HepG2 (cell line): Measurements from ENCODE around the gene RFFL. TPM values are rescaled to one million over a fixed set of nuclear protein-coding genes. Genes with fewer than 3 reads are reported as not detected.

Source experiments
- ATAD3A ChIP-seq: sonication (generic); formaldehyde crosslinking; IDR thresholded peaks from 2 replicates; pipeline ENCODE4 v1.4.0; 2020; ENCODE audit warnings: missing genetic modification reagents
- FOXK2 ChIP-seq: fragments of 450-650 bp; IDR thresholded peaks from 2 replicates; pipeline ENCODE4 v1.6.1; 2016
- IKZF4 ChIP-seq: sonication (generic); formaldehyde crosslinking; IDR thresholded peaks from 2 replicates; pipeline ENCODE4 v1.5.1; 2020; ENCODE audit warnings: borderline replicate concordance, mild to moderate bottlenecking, low read depth, missing genetic modification reagents; ENCODE audit errors: not compliant biosample characterization
- JUN ChIP-seq: sonication (generic); formaldehyde crosslinking; IDR thresholded peaks from 2 replicates; pipeline ENCODE4 v1.4.0; 2020; ENCODE audit warnings: mild to moderate bottlenecking, missing genetic modification reagents
- NFIC ChIP-seq: IDR thresholded peaks from 2 replicates; pipeline ENCODE4 v1.6.1; 2012; ENCODE audit warnings: mild to moderate bottlenecking, low read length, inconsistent platforms
- NR2F1 ChIP-seq, 2 experiments: fragments of 450-650 bp in 1 of 2; formaldehyde crosslinking in 1 of 2; IDR thresholded peaks; 2 replicates each; pipeline versions ENCODE4 v1.5.0 to v1.6.1; 2016 to 2020; ENCODE audit warnings: mild to moderate bottlenecking in 1 of 2, missing compliant biosample characterization in 1 of 2, missing genetic modification reagents in 1 of 2, moderate library complexity in 1 of 2
- PATZ1 ChIP-seq: sonication (generic); formaldehyde crosslinking; IDR thresholded peaks from 2 replicates; pipeline ENCODE4 v1.4.0; 2020; ENCODE audit warnings: missing genetic modification reagents
- PPARG ChIP-seq: conservative IDR thresholded peaks from 2 replicates; pipeline ENCODE4 v1.6.1; 2016; ENCODE audit warnings: missing biosample characterization, missing genetic modification reagents
- REPIN1 ChIP-seq: sonication (generic); formaldehyde crosslinking; IDR thresholded peaks from 2 replicates; pipeline ENCODE4 v1.8.0; 2022; ENCODE audit warnings: missing genetic modification reagents, low read depth, mild to moderate bottlenecking, borderline replicate concordance
- REST ChIP-seq, 2 experiments: IDR thresholded peaks; 2 replicates each; pipeline ENCODE4 v1.6.1; 2011 to 2012; ENCODE audit warnings: low read length in 2 of 2, borderline replicate concordance in 1 of 2, low read depth in 1 of 2, mild to moderate bottlenecking in 1 of 2, moderate library complexity in 1 of 2
- STAT5B ChIP-seq: sonication (generic); formaldehyde crosslinking; IDR thresholded peaks from 2 replicates; pipeline ENCODE4 v1.4.0; 2020; ENCODE audit warnings: missing genetic modification reagents
- TARDBP ChIP-seq: sonication (generic); formaldehyde crosslinking; IDR thresholded peaks from 2 replicates; pipeline ENCODE4 v1.8.0; 2022; ENCODE audit warnings: mild to moderate bottlenecking, missing genetic modification reagents
- ZBTB38 ChIP-seq: sonication (generic); formaldehyde crosslinking; IDR thresholded peaks from 2 replicates; pipeline ENCODE4 v1.5.1; 2020; ENCODE audit warnings: mild to moderate bottlenecking, missing genetic modification reagents
- ZFP91 ChIP-seq: sonication (generic); formaldehyde crosslinking; IDR thresholded peaks from 2 replicates; pipeline ENCODE4 v1.9.0; 2022; ENCODE audit warnings: missing genetic modification reagents, mild to moderate bottlenecking, borderline replicate concordance
- ZFY ChIP-seq: sonication (generic); formaldehyde crosslinking; IDR thresholded peaks from 2 replicates; pipeline ENCODE4 v1.4.0; 2020; ENCODE audit warnings: missing genetic modification reagents
- ZNF512B ChIP-seq: sonication (generic); formaldehyde crosslinking; IDR thresholded peaks from 2 replicates; pipeline ENCODE4 v1.5.1; 2020; ENCODE audit warnings: missing genetic modification reagents, mild to moderate bottlenecking, borderline replicate concordance
- ZNF556 ChIP-seq: sonication (generic); formaldehyde crosslinking; IDR thresholded peaks from 2 replicates; pipeline ENCODE4 v1.4.0; 2020; ENCODE audit warnings: mild to moderate bottlenecking, missing genetic modification reagents, borderline replicate concordance
- ZNF670 ChIP-seq: sonication (generic); formaldehyde crosslinking; IDR thresholded peaks from 2 replicates; pipeline ENCODE4 v1.8.0; 2022; ENCODE audit warnings: mild to moderate bottlenecking, missing genetic modification reagents, borderline replicate concordance
- ZNF781 ChIP-seq: sonication (generic); formaldehyde crosslinking; IDR thresholded peaks from 2 replicates; pipeline ENCODE4 v1.5.1; 2020; ENCODE audit warnings: borderline replicate concordance, mild to moderate bottlenecking, missing genetic modification reagents; ENCODE audit errors: not compliant biosample characterization
- polyA plus RNA-seq, 8 experiments: library from polyadenylated mRNA; depleted of rRNA in 3 of 8; stranded (reverse) in 7 of 8; unstranded in 1 of 8; fragments of >200 nt; fragmentation: Illumina TruSeq in 4 of 8; extraction: Trizol in 4 of 8; gene quantifications; 2 replicates each; pipeline versions ENCODE4 v1.2.1 to v1.2.3, GENCODE V29; 2011 to 2016; ENCODE audit warnings: low read depth in 4 of 8, missing spikeins in 1 of 8, mixed read lengths in 1 of 8; ENCODE audit not compliant: insufficient read depth in 1 of 8
- total RNA-seq, 5 experiments: library from RNA; depleted of rRNA; stranded (reverse); fragments of >200 nt; fragmentation: Illumina TruSeq; extraction: Trizol; gene quantifications; 2 replicates each; pipeline ENCODE4 v1.2.3, GENCODE V29; 2016; ENCODE audit warnings: low read depth in 1 of 5

RFFL gene
- total and polyA plus RNA-seq, 2 of the 13 experiments (the other 11 are each of a cell fraction or from before 2014, with no cell fraction given): 24.3 to 48.6 TPM

GRCh38 chr17:35089586-35090296 is 26.2 kb upstream of the RFFL start (continued):
- TF ChIP-seq NR2F1 (CRISPR knock-in tag; IDR thresholded peaks at IDR 0.05): no peak
- no peak for TF ChIP-seq ATAD3A (CRISPR knock-in tag)
- TF ChIP-seq ZNF512B (CRISPR knock-in tag): no peak
- no peak for TF ChIP-seq ZNF670 (CRISPR knock-in tag)
- no peak for TF ChIP-seq JUN (CRISPR knock-in tag)
- TF ChIP-seq REST (IDR thresholded peaks at IDR 0.05; ENCODE audit: borderline replicate concordance in 1 of 2, low read depth in 1 of 2, low read length in 2 of 2): no peak
- TF ChIP-seq ZFY (CRISPR knock-in tag): no peak
- no peak for TF ChIP-seq NFIC
- 0 out of 2 replicates have a peak, but pooled peaks have one; percentile 13 for TF ChIP-seq REPIN1 (CRISPR knock-in tag)
- TF ChIP-seq TARDBP (CRISPR knock-in tag): peak; percentile 28; the same call in 1 of the 2 replicates
- TF ChIP-seq ZNF781: no peak
- no peak for TF ChIP-seq IKZF4
- no peak for TF ChIP-seq PPARG (CRISPR knock-in tag)
- no peak for TF ChIP-seq PATZ1 (CRISPR knock-in tag)
- TF ChIP-seq FOXK2: no peak
- no peak for TF ChIP-seq ZFP91 (CRISPR knock-in tag)
- 0 out of 2 replicates have a peak, but pooled peaks have one; percentile 23 for TF ChIP-seq ZNF556 (CRISPR knock-in tag)
- no peak for TF ChIP-seq STAT5B (CRISPR knock-in tag)
- TF ChIP-seq ZBTB38 (CRISPR knock-in tag): peak; percentile 60
